KOPT-K1 (cell line): ENCODE data around the gene ZNF174.

ENCODE experiments used
- H3K27ac ChIP-seq: fragments of 200-600 bp; sonication (generic); 2 replicates; pipeline ENCODE4 v1.5.1; 2016; ENCODE audit warnings: antibody characterized with exemption, mild to moderate bottlenecking, low read depth, low read length; ENCODE audit not compliant: poor library complexity, severe bottlenecking
- H3K36me3 ChIP-seq: fragments of 200-600 bp; sonication (generic); 2 replicates; pipeline ENCODE4 v1.5.1; 2017; ENCODE audit warnings: antibody characterized with exemption, mild to moderate bottlenecking, low read length, moderate library complexity; ENCODE audit not compliant: insufficient read depth
- H3K9me3 ChIP-seq: fragments of 200-600 bp; sonication (generic); 2 replicates; pipeline ENCODE4 v1.5.1; 2017; ENCODE audit warnings: antibody characterized with exemption, low read length, mild to moderate bottlenecking; ENCODE audit not compliant: insufficient read depth, poor library complexity, severe bottlenecking

The ZNF174 gene

GRCh38 chr16:3401719-3402397, 843 bp downstream of the ZNF174 start:
- peaks cover 64% of the 10 kb centered on the region for H3K36me3 ChIP-seq
- H3K9me3 ChIP-seq: peaks cover 67% of the 10 kb centered on the region
- H3K27ac ChIP-seq: peak overlapping the region; percentile 78

GRCh38 chr16:3408561-3409197, 7.7 kb downstream of the ZNF174 start:
- Histone ChIP-seq H3K36me3 (peaks cover 71% of the 10 kb centered on the region), H3K27ac (no peak overlapping the region), H3K9me3 (peaks cover 97% of the 10 kb centered on the region)

DNA sequence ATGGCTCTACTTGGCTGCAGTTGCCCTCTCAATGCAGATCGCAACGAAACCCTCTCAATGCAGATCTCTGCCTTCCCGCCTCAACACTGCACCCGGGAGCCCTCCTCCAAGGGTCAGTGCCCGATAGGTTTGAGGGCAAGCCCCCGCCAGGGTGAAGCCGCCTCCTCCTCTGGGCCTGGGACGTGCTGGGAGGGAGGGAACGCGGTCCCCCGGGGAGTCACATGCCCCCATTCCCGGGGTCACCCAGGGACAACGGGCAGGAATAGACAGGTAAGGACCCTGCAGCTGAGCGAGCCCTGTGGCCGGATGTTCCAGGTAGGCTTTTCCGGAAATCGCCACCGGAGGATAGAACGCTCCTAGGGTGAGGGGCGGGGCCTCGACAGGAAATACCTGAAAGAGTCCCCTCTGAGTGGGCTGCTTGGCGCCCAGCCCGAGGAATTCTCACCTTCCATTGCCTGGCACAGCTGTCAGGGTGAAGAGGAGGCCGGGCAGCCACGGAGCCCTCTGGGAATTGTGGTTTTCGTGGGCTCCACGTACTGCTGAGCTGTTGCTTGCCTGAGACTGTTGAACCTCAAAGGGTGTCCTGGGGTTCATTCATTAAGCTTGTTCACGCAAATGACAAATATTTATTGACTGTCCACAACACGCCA, 12.8 kb downstream of the ZNF174 start:
- Histone ChIP-seq H3K36me3 (peaks cover 19% of the 10 kb centered on the region), H3K9me3 (peaks cover 92% of the 10 kb centered on the region), H3K27ac (no peak overlapping the region)

DNA sequence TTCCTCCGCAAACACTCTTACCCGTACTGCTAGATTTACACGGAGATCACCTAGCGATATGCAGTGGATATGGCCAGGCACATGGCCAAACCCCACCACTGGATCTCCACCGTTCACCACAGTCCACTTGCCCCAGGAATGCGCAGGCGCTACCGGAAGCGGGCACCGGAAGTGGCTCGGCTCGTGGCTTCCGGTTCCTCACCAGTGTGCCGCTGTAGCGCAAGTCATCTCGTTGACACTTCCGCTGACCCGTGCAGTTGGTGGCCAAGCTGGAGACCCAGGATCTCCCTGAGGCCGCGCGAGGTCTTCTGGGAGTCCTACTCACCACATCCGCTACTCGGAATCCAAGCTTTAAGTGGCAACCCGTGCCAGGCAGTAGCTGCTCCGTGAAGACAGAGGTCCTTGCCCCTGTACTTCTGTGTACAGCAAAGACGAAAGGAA, 30.8 kb downstream of the ZNF174 start:
- Histone ChIP-seq H3K27ac (no peak overlapping the region), H3K9me3 (no peaks in the 10 kb centered on the region), H3K36me3 (peaks cover 21% of the 10 kb centered on the region; the same call in 1 of the 2 replicates)

- H3K36me3 ChIP-seq: peaks cover 34% of the 10 kb centered on the region
- H3K9me3 ChIP-seq: peaks cover 12% of the 10 kb centered on the region
- H3K27ac ChIP-seq: no peak overlapping the region
Measured at GRCh38 chr16:3434373-3434772, 33.4 kb downstream of the ZNF174 start.

- Histone ChIP-seq H3K9me3 (peaks cover 30% of the 10 kb centered on the region), H3K36me3 (peaks cover 38% of the 10 kb centered on the region), H3K27ac (no peak overlapping the region)
Measured at GRCh38 chr16:3439637-3440036, 38.6 kb downstream of the ZNF174 start.

DNA sequence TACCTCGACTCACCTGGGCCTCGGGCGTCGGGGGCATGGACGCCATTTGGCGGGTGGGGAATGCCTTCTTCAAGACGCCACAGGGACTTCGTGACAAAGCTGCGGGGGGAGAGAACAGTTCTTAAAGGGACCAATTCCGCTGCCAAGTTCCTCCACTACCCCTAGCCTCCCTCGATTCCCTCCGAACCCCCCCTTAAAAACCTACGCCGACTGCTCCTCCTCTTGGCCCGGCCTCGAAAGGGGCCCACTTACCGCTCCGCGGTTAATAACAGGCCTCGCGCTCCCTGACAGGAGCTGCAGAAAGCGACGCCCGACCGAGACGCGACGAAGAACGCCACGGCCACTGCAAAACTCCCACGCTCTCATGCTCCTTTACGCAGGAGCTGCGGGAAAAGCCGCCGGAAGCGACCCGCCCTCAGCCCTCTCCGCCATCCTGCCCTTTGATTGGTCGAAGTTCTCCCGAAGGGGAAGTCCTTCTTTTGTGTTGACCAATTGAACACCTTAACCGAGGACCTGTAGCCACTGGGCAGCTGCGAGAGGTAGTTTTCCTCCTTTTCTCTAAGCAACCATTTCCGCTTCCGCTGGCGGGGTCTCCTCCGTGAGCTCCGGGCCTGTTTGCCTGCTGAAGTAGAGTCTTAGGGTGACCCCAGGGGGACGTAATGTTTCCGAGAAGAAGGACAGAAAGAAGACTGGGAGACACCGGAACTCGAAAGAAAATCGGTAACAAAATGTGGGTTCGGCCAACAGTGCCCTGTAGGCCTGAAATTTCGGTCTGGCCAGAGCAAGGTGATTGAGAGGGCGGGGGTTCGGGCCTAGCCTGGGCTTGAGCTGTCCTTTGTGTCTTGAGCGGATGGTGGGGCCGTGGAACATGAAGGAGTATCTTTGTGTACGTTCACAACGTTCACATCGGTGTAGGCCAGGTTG, 42.4 kb downstream of the ZNF174 start, which contains the start of the genes NAA60 and ZNF597:
NAA60 (plus strand) TSS at position 573 of the 924 bp plus-strand sequence. CDS start 32,548 bp downstream, outside the sequence.
ZNF597 (minus strand) TSS at position 397 of the 924 bp plus-strand sequence; CDS start at position 46, 351 bp downstream.
- H3K27ac ChIP-seq: peak within 1 kb of the TSS; percentile 69
- peaks cover 35% of the 10 kb centered on the region for H3K36me3 ChIP-seq
- peaks cover 26% of the 10 kb centered on the region for H3K9me3 ChIP-seq

- peaks cover 24% of the 10 kb centered on the region for H3K9me3 ChIP-seq
- peaks cover 37% of the 10 kb centered on the region for H3K36me3 ChIP-seq
- peak overlapping the region; percentile 69 for H3K27ac ChIP-seq
Measured at GRCh38 chr16:3444032-3444388, 43.0 kb downstream of the ZNF174 start.

- peaks cover 9% of the 10 kb centered on the region for H3K9me3 ChIP-seq
- H3K27ac ChIP-seq: no peak overlapping the region
- peaks cover 10% of the 10 kb centered on the region for H3K36me3 ChIP-seq
Measured at GRCh38 chr16:3454093-3454492, 53.1 kb downstream of the ZNF174 start.

GRCh38 chr16:3454631-3455147, 53.7 kb downstream of the ZNF174 start:
- peaks cover 8% of the 10 kb centered on the region; the same call in 1 of the 2 replicates for H3K36me3 ChIP-seq
- H3K9me3 ChIP-seq: peaks cover 3% of the 10 kb centered on the region
- H3K27ac ChIP-seq: no peak overlapping the region

DNA sequence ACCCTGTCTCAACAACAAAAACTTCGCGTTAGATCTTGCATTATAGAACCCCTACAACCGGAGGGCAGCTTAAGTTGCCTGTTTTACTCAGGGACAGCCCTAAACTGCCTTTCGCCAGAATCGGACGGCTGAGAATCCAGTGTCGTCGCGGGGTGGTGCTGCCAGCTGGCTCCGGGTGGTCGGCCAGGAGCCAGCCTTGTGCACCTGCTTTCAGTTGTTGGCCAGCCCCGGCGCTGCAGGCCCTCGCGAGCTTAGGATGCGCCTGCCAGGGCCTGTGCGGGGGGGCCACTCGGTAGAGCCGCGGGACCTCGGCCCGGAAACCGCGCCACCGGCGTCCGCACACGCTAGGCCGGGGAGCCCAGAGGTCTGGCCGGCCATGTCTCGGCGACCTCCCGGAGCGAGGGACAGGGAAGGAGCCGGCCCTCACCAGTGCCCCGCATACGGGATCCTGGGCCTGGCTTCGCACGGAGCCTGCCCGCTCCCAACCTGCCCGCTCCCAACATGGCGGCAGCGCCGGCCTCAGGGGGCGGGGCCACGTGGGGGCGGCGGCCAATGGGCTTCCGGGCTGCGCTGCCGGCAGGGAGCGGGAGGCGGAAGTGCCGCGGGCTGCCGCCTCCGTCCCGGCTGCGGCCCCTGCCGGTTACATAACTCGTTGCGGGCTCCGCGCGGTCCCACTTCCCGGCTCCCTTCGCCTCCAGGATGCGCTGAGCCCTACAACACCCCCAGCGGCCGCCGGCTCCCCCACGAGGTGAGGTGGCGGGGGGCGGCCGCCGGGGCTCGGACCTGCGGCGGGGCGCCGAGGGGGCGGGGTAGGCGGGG, 56.6 kb downstream of the ZNF174 start:
- H3K27ac ChIP-seq: peak overlapping the region; percentile 96
- H3K36me3 ChIP-seq: no peaks in the 10 kb centered on the region
- H3K9me3 ChIP-seq: no peaks in the 10 kb centered on the region

- H3K36me3 ChIP-seq: no peaks in the 10 kb centered on the region
- H3K27ac ChIP-seq: peak overlapping the region; percentile 96
- H3K9me3 ChIP-seq: no peaks in the 10 kb centered on the region
Measured at GRCh38 chr16:3458278-3458851, 57.4 kb downstream of the ZNF174 start.

GRCh38 chr16:3458852-3459361, 57.9 kb downstream of the ZNF174 start:
- Histone ChIP-seq H3K9me3 (no peaks in the 10 kb centered on the region), H3K36me3 (no peaks in the 10 kb centered on the region), H3K27ac (peak overlapping the region; percentile 96)
